GM23338 (cell line): ENCODE measurements around the gene DCAF5.

Experiments used
- CREB1 ChIP-seq: fragments of 250-450 bp; sonication (Bioruptor Pico); IDR thresholded peaks from 2 replicates; pipeline ENCODE4 v1.5.0; 2020; ENCODE audit warnings: low read depth, mild to moderate bottlenecking, moderate library complexity
- EZH2 ChIP-seq: fragments of 200-600 bp; sonication (generic); IDR thresholded peaks from one replicate; pipeline ENCODE4 v1.8.0; 2017; ENCODE audit warnings: antibody characterized with exemption, mild to moderate bottlenecking, low read depth; ENCODE audit not compliant: unreplicated experiment
- EZH2phosphoT487 ChIP-seq: fragments of 200-600 bp; sonication (generic); IDR thresholded peaks from one replicate; pipeline ENCODE4 v1.8.1; 2018; ENCODE audit warnings: antibody characterized with exemption; ENCODE audit not compliant: unreplicated experiment
- JUNB ChIP-seq: IDR thresholded peaks from one replicate; pipeline ENCODE4 v1.6.1; 2016; ENCODE audit warnings: antibody characterized with exemption; ENCODE audit not compliant: unreplicated experiment
- POLR2AphosphoS5 ChIP-seq: IDR thresholded peaks from 2 replicates; pipeline ENCODE4 v1.6.1; 2016; ENCODE audit warnings: antibody characterized with exemption, low read depth
- STAT1 ChIP-seq: IDR thresholded peaks from one replicate; pipeline ENCODE4 v1.6.1; 2016; ENCODE audit warnings: antibody characterized with exemption; ENCODE audit not compliant: unreplicated experiment
- TF ChIP-seq, protein P1 (sequence below), 2 experiments: fragments of 200-600 bp in 1 of 2; sonication (generic) in 1 of 2; conservative IDR thresholded peaks; 2 replicates each; pipeline versions ENCODE4 v1.5.1 to v1.6.1; 2016 to 2017; ENCODE audit warnings: antibody characterized with exemption in 2 of 2, low read depth in 2 of 2, mild to moderate bottlenecking in 2 of 2, moderate library complexity in 1 of 2
- TF ChIP-seq, protein P2 (sequence below): IDR thresholded peaks from one replicate; pipeline ENCODE4 v1.6.1; 2018; ENCODE audit warnings: antibody characterized with exemption; ENCODE audit not compliant: unreplicated experiment
- TF ChIP-seq, protein P3 (sequence below): IDR thresholded peaks from 2 replicates; pipeline ENCODE4 v1.6.1; 2016; ENCODE audit warnings: antibody characterized with exemption

DNA sequence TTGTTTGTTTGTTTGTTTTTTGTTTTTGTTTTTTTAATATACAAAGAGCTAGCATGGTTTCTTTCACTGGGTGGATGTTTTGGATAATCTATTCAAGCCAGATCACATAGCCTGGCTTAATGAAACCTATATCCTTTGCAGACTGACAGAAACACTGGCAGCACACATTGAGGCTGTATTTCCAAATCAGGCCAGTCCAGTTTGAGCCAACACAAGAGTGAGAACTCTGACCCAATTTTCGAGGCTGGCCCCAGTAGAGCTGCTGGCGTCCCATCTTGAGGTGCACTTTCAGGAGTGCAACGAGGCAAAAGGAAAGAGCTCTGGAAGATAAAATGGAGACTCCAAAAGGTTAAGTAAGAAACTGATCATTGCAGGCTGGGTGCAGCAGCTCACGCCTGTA lies 129.9 kb downstream of the DCAF5 start:
- TF ChIP-seq, protein P1, sequence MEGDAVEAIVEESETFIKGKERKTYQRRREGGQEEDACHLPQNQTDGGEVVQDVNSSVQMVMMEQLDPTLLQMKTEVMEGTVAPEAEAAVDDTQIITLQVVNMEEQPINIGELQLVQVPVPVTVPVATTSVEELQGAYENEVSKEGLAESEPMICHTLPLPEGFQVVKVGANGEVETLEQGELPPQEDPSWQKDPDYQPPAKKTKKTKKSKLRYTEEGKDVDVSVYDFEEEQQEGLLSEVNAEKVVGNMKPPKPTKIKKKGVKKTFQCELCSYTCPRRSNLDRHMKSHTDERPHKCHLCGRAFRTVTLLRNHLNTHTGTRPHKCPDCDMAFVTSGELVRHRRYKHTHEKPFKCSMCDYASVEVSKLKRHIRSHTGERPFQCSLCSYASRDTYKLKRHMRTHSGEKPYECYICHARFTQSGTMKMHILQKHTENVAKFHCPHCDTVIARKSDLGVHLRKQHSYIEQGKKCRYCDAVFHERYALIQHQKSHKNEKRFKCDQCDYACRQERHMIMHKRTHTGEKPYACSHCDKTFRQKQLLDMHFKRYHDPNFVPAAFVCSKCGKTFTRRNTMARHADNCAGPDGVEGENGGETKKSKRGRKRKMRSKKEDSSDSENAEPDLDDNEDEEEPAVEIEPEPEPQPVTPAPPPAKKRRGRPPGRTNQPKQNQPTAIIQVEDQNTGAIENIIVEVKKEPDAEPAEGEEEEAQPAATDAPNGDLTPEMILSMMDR (conservative IDR thresholded peaks at IDR 0.05; ENCODE audit: low read depth in 2 of 2), result no peak
- no peak for TF ChIP-seq CREB1 (CRISPR knock-in tag)
- no peak for TF ChIP-seq EZH2
- no peak for TF ChIP-seq POLR2AphosphoS5
- no peak for TF ChIP-seq STAT1
- TF ChIP-seq, protein P2, sequence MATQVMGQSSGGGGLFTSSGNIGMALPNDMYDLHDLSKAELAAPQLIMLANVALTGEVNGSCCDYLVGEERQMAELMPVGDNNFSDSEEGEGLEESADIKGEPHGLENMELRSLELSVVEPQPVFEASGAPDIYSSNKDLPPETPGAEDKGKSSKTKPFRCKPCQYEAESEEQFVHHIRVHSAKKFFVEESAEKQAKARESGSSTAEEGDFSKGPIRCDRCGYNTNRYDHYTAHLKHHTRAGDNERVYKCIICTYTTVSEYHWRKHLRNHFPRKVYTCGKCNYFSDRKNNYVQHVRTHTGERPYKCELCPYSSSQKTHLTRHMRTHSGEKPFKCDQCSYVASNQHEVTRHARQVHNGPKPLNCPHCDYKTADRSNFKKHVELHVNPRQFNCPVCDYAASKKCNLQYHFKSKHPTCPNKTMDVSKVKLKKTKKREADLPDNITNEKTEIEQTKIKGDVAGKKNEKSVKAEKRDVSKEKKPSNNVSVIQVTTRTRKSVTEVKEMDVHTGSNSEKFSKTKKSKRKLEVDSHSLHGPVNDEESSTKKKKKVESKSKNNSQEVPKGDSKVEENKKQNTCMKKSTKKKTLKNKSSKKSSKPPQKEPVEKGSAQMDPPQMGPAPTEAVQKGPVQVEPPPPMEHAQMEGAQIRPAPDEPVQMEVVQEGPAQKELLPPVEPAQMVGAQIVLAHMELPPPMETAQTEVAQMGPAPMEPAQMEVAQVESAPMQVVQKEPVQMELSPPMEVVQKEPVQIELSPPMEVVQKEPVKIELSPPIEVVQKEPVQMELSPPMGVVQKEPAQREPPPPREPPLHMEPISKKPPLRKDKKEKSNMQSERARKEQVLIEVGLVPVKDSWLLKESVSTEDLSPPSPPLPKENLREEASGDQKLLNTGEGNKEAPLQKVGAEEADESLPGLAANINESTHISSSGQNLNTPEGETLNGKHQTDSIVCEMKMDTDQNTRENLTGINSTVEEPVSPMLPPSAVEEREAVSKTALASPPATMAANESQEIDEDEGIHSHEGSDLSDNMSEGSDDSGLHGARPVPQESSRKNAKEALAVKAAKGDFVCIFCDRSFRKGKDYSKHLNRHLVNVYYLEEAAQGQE, result no peak
- TF ChIP-seq, protein P3, sequence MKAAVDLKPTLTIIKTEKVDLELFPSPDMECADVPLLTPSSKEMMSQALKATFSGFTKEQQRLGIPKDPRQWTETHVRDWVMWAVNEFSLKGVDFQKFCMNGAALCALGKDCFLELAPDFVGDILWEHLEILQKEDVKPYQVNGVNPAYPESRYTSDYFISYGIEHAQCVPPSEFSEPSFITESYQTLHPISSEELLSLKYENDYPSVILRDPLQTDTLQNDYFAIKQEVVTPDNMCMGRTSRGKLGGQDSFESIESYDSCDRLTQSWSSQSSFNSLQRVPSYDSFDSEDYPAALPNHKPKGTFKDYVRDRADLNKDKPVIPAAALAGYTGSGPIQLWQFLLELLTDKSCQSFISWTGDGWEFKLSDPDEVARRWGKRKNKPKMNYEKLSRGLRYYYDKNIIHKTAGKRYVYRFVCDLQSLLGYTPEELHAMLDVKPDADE, result no peak
- no peak for TF ChIP-seq EZH2phosphoT487
- TF ChIP-seq JUNB, result no peak
